ENCODE measurements around the gene SORBS1.

DNA sequence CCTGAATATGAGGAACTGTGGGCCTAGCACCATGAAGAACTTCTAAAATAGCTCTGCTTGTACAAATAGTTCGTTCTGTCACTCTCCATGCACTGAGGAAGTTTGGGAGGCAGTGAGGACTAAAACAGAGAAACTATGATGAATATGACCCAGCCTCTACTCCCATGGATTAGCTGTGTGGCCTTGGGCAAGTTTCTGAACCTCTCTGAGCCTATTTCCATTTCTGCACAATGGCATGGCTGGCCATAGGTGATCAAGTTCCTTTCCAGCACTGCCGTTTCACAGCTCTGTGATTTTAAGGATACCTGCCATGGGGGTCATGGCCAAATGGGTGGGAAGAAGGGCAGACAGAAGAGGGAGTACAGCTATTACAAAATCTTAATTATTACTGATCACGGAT lies 57.6 kb downstream of the SORBS1 start:
- TF ChIP-seq ZNF10 (CRISPR knock-in tag; IDR thresholded peaks at IDR 0.05; ENCODE audit: borderline replicate concordance, low read depth) (no peak), KDM1A (CRISPR knock-in tag; IDR thresholded peaks at IDR 0.05) (no peak), ZNF253 (CRISPR knock-in tag; IDR thresholded peaks at IDR 0.05; ENCODE audit: borderline replicate concordance) (no peak), MEIS2 (CRISPR knock-in tag; IDR thresholded peaks at IDR 0.05) (no peak), CEBPB (IDR thresholded peaks at IDR 0.05; ENCODE audit: borderline replicate concordance, low read depth, low read length) (no peak), YEATS2 (CRISPR knock-in tag; IDR thresholded peaks at IDR 0.05; ENCODE audit: borderline replicate concordance) (no peak)
